IPS-20b (cell line): Measurements from ENCODE around the gene TNFAIP2.

Experiments
- H3K27ac ChIP-seq: one replicate; pipeline ENCODE4 v1.5.1; 2013; ENCODE audit warnings: low read length
- H3K27me3 ChIP-seq: 2 replicates; pipeline ENCODE4 v1.6.1; 2013; ENCODE audit warnings: mild to moderate bottlenecking, low read length, inconsistent platforms; ENCODE audit not compliant: insufficient read depth
- H3K36me3 ChIP-seq: 2 replicates; pipeline ENCODE4 v1.6.1; 2013; ENCODE audit warnings: low read depth, mild to moderate bottlenecking, inconsistent platforms, low read length, moderate library complexity; ENCODE audit not compliant: insufficient read depth
- H3K4me1 ChIP-seq: 2 replicates; pipeline ENCODE4 v1.6.1; 2013; ENCODE audit warnings: mild to moderate bottlenecking, control low read depth, inconsistent platforms, low read length, moderate library complexity; ENCODE audit not compliant: insufficient read depth
- H3K4me3 ChIP-seq: 2 replicates; pipeline ENCODE4 v1.5.1; 2013; ENCODE audit warnings: mild to moderate bottlenecking, low read length, inconsistent platforms
- H3K9ac ChIP-seq: 2 replicates; pipeline ENCODE4 v1.6.1; 2013; ENCODE audit warnings: low read depth, mild to moderate bottlenecking, inconsistent platforms, low read length, moderate library complexity
- H3K9me3 ChIP-seq: 2 replicates; pipeline ENCODE4 v1.6.1; 2013; ENCODE audit warnings: mild to moderate bottlenecking, low read depth, low read length, inconsistent platforms; ENCODE audit not compliant: insufficient read depth

Gene TNFAIP2

GRCh38 chr14:103135333-103136260, 12.3 kb downstream of the TNFAIP2 start:
- Histone ChIP-seq H3K9ac (no peak overlapping the region), H3K36me3 (peaks cover 12% of the 10 kb centered on the region), H3K4me3 (no peak overlapping the region), H3K9me3 (no peaks in the 10 kb centered on the region), H3K27ac (no peak overlapping the region), H3K4me1 (peaks cover 5% of the 10 kb centered on the region; the same call in 1 of the 2 replicates), H3K27me3 (peaks cover 32% of the 10 kb centered on the region)

DNA sequence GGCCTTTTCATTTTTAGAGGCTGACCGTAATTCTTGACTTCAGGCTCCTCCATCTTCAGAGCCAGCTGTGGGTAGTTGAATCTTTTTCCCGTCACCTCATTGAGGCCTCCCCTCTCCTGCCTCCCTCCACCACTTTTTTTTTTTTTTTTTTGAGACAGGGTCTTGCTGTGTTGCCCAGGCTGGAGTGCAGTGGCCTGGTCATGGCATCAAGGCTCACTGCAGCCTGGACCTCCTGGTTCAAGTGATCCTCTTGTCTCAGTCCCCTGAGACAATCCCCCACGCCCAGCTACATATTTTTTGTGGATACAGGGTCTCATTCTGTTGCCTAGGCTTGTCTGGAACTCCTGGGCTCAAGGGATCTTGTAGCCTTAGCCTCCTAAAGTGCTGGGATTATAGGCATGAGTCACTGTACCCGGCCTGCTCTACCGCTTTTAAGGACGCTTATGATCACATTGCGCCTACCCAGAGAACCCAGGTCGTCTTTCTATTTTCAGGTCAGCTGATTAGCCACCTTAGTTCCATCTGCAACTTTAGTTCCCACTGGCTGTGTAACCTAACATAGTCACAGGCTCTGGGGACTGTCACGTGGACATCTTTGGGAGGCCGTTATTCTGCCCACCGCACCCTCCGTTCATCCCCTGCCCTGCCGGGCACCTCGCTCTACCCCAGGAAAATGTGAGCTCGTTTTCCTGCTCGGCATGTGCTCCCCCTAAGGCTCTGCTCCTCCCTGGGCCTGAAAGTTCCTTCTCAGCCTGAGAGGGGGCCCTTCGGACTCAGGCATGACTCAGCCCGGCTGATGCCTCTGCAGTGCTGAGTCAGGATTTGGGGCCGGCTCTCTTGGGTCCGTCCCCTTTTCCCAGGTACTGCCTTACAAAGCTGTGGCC, 13.4 kb downstream of the TNFAIP2 start:
- H3K27me3 ChIP-seq, result peaks cover 34% of the 10 kb centered on the region
- no peak overlapping the region for H3K27ac ChIP-seq
- H3K9me3 ChIP-seq, result no peaks in the 10 kb centered on the region
- peaks cover 12% of the 10 kb centered on the region for H3K36me3 ChIP-seq
- no peak overlapping the region for H3K9ac ChIP-seq
- H3K4me3 ChIP-seq, result no peak overlapping the region
- peaks cover 5% of the 10 kb centered on the region; the same call in 1 of the 2 replicates for H3K4me1 ChIP-seq

DNA sequence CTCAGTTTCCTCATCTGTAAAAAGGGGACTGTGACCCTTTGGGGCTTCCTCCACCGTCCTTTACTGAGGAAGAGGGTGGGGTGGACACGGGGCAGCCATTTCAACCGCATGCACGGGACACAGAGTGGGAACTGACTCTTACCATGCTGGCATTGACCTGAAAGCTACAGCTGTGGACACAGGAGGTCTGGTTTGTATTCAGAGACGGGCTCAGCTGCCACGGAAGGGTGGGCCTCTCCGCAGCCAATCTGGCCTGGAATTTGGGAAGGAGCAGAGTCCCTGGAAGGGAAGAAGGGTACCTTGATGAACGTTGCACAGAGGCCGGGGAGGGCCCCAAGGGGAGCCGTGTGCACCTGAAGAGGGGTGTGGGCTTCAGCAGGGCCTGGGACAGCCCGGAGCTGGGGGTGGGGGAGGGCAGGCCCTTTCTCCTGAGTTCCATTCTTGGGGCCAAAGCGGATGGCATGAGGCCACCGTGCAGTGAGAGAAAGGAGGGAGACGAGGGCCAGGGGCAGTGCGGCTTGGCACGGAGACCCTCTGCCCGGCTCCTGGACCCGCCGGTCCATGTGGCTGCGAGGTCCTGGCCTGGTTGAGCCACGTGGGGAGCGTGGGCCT, 14.5 kb downstream of the TNFAIP2 start:
- Histone ChIP-seq H3K9ac (no peak overlapping the region), H3K27ac (no peak overlapping the region), H3K27me3 (peaks cover 34% of the 10 kb centered on the region), H3K4me3 (no peak overlapping the region), H3K4me1 (peaks cover 5% of the 10 kb centered on the region; the same call in 1 of the 2 replicates), H3K9me3 (no peaks in the 10 kb centered on the region), H3K36me3 (peaks cover 11% of the 10 kb centered on the region)

GRCh38 chr14:103138301-103139131, 15.3 kb downstream of the TNFAIP2 start:
- Histone ChIP-seq H3K27me3 (peaks cover 34% of the 10 kb centered on the region), H3K27ac (no peak overlapping the region), H3K36me3 (peaks cover 6% of the 10 kb centered on the region; the same call in 1 of the 2 replicates), H3K4me3 (peak overlapping the region; percentile 69), H3K9ac (peak overlapping the region; percentile 68; the same call in 1 of the 2 replicates), H3K9me3 (no peaks in the 10 kb centered on the region), H3K4me1 (peaks cover 5% of the 10 kb centered on the region; the same call in 1 of the 2 replicates)

- H3K27ac ChIP-seq, result no peak overlapping the region
- H3K27me3 ChIP-seq, result peaks cover 34% of the 10 kb centered on the region
- H3K9ac ChIP-seq, result peak overlapping the region; percentile 68; the same call in 1 of the 2 replicates
- no peaks in the 10 kb centered on the region for H3K9me3 ChIP-seq
- peaks cover 5% of the 10 kb centered on the region; the same call in 1 of the 2 replicates for H3K4me1 ChIP-seq
- H3K36me3 ChIP-seq, result no peaks in the 10 kb centered on the region
- H3K4me3 ChIP-seq, result peak overlapping the region; percentile 69
Observed at GRCh38 chr14:103139132-103140025, 16.1 kb downstream of the TNFAIP2 start.

DNA sequence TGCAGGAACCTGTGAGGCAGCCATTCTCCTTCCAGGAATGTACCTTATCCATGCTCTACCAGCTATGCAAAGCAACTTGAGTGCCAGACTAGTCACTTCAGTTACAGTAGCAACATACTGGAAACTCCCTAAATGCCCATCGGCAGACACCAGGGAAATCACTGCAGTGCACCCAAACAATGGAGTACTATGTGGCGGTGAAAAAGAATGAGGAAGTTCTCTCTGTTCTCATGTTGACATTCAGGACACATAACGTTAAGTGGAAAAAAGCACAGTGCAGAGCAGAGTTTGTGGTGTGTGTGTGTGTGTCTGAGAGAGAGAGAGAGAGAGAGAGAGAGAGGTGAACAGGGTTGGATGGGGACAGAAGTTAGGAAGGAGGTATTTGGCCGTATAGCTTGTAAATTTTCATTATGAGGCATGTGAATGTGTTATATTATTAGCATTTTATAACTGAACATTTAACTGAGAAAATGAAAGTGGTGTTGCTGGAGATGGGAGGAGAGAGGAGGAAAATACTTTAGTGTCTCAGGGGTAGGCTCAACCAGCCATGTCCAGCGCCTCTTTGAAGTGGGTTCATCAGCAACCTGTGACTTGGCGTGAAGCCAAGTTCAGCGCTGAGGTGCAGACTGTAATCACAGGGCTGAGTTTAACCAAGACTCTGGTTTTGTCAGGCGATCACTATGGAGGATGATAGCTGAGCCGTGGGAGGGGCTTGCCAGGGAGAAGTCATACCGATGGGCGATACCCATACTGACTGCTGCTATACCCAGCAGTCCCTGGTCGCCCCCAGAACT, 17.3 kb downstream of the TNFAIP2 start:
- peaks cover 5% of the 10 kb centered on the region; the same call in 1 of the 2 replicates for H3K4me1 ChIP-seq
- H3K9ac ChIP-seq, result no peak overlapping the region
- no peak overlapping the region for H3K4me3 ChIP-seq
- H3K36me3 ChIP-seq, result no peaks in the 10 kb centered on the region
- no peak overlapping the region for H3K27ac ChIP-seq
- peaks cover 34% of the 10 kb centered on the region for H3K27me3 ChIP-seq
- no peaks in the 10 kb centered on the region for H3K9me3 ChIP-seq

DNA sequence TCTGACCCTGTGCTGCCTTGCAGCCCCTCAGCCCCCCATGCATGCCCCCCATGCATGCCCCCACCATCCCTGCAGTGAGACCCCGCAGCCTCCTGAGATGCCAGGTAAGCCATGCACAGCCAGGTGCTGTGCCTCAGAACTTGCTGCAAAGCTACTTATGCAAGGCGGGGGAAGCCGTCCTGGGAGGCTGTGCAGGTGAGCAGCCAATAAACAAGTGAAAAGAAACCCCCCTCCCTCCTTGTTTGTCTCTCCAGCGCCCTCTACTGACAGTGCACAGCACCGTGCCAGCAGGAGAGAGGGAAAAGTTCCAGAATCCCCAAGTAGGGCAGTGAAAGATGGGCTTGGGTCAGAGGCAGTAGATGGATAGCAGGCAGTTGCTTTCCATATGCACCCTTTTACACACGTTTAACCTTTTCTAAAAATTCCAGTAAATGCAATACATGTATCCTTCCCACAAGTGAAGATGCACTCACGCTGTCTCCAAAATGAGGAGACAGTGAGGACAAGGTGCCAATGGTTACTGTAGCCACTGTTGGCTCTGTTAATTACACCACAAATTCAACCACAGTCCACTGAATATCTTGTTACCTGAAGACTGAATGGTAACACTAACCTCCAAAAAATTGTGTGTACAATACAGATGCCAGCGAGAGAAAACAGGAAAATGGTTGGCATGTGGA, 18.0 kb downstream of the TNFAIP2 start:
- H3K9ac ChIP-seq, result no peak overlapping the region

GRCh38 chr14:103142026-103142425, 18.8 kb downstream of the TNFAIP2 start:
- H3K4me1 ChIP-seq, result peaks cover 5% of the 10 kb centered on the region; the same call in 1 of the 2 replicates
- no peaks in the 10 kb centered on the region for H3K9me3 ChIP-seq
- H3K9ac ChIP-seq, result no peak overlapping the region
- no peak overlapping the region for H3K4me3 ChIP-seq
- H3K27ac ChIP-seq, result no peak overlapping the region
- H3K36me3 ChIP-seq, result no peaks in the 10 kb centered on the region
- H3K27me3 ChIP-seq, result peaks cover 34% of the 10 kb centered on the region

More for the DNA sequence above, 18.0 kb downstream of the TNFAIP2 start:
- peaks cover 34% of the 10 kb centered on the region for H3K27me3 ChIP-seq
- H3K4me1 ChIP-seq, result peaks cover 5% of the 10 kb centered on the region; the same call in 1 of the 2 replicates
- H3K4me3 ChIP-seq, result no peak overlapping the region
- H3K36me3 ChIP-seq, result no peaks in the 10 kb centered on the region
- H3K9me3 ChIP-seq, result no peaks in the 10 kb centered on the region
- H3K27ac ChIP-seq, result no peak overlapping the region

GRCh38 chr14:103142721-103143302, 19.6 kb downstream of the TNFAIP2 start:
- H3K4me1 ChIP-seq, result peaks cover 5% of the 10 kb centered on the region; the same call in 1 of the 2 replicates
- H3K27ac ChIP-seq, result no peak overlapping the region

More at GRCh38 chr14:103142721-103143302, 19.6 kb downstream of the TNFAIP2 start:
- Histone ChIP-seq H3K9me3 (no peaks in the 10 kb centered on the region), H3K4me3 (no peak overlapping the region), H3K9ac (no peak overlapping the region), H3K36me3 (no peaks in the 10 kb centered on the region), H3K27me3 (peaks cover 29% of the 10 kb centered on the region)
